GM18520 (cell line): ENCODE results near the gene BCLAF1.

Experiments used
- ATAC-seq: cut with Tn5 transposase; IDR thresholded peaks from one replicate; pipeline ENCODE4 v1.9.1; 2021; ENCODE audit not compliant: unreplicated experiment

BCLAF1 gene

DNA sequence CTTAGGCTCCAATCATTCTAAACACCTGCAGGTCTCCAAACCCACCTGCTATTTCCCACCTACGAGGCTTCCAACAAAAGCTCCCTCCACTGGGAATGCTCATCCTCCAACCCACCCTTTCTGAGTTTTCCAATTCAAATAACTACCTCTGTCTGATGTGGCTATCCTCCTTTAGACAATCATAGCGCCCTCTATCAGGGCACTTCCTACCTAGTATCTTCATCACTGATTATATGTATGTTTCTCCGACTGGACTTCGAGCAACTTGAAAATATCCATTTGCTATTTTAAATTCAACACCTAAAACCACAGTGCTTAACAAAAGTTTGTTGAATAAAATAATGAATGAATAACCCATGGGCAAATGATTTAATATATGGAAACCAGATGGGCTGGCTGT, 80.9 kb downstream of the BCLAF1 start:
- ATAC-seq = no peak
